Mucosa of descending colon (tissue), 3 donors: Measurements from ENCODE around the gene LCN10. TPM values are rescaled to one million over a fixed set of nuclear protein-coding genes. Genes with fewer than 3 reads are reported as not detected.
A peak's percentile ranks its signal among the peaks of the same experiment; 100 is the strongest.
"Not testable (repeated sequence)": the region's sequence is repeated elsewhere in the genome, so short reads cannot be mapped to it uniquely, and the experiment has no call there.

Source experiments
- ATAC-seq: fragments of 200-7000 bp; cut with Tn5 transposase; one replicate; pipeline ENCODE4 v1.9.1; 2020; ENCODE audit warnings: mild to moderate bottlenecking, moderate library complexity
- DNase-seq, 3 donors: peaks; one replicate each; pipeline ENCODE4 v3.0.0-alpha.2; 2020
- H3K36me3 ChIP-seq: fragments of 200-600 bp; one replicate; pipeline ENCODE4 v1.8.0; 2021; ENCODE audit warnings: low read depth, mild to moderate bottlenecking
- H3K4me1 ChIP-seq: fragments of 200-600 bp; one replicate; pipeline ENCODE4 v1.8.0; 2021; ENCODE audit warnings: low read depth, mild to moderate bottlenecking
- H3K4me3 ChIP-seq: fragments of 200-600 bp; one replicate; pipeline ENCODE4 v1.8.0; 2021; ENCODE audit warnings: mild to moderate bottlenecking
- H3K9me3 ChIP-seq: fragments of 200-600 bp; one replicate; pipeline ENCODE4 v1.8.0; 2021; ENCODE audit warnings: mild to moderate bottlenecking
- intact Hi-C, 2 donors: fragments of 100-400 bp; cut with DNase I in 1 of 2; cut with micrococcal nuclease in 1 of 2; formaldehyde crosslinking; loops; one replicate each; pipeline versions ENCODE4 v1.11.0 to v1.11.1; 2022; cut with DNase I, micrococcal nuclease
- total RNA-seq, 3 donors: library from RNA; stranded (reverse); fragmentation: NEBNext Ultra II Directional in 2 of 3; extraction: Animal tissue kit (Norgen Biotek cat#: 25700) in 2 of 3; gene quantifications; one replicate each; pipeline versions ENCODE4 v1.2.1 to v1.2.4, GENCODE V29; 2021 to 2023
- TF ChIP-seq, protein P1 (sequence below): fragments of 200-600 bp; IDR thresholded peaks from one replicate; pipeline ENCODE4 v1.8.0; 2022; ENCODE audit warnings: antibody characterized with exemption, mild to moderate bottlenecking
- donor health status: DM: no; HTN: no; CAD: no; lungs with moderate emphysema.
- donor health status: DM: no; HTN: no; CAD: no.
- donor health status: DM: no; HTN: yes; CAD: no.

The LCN10 gene
- total RNA-seq, 3 donors from 2014 or later: 0.12 to 5.1 (median 2.7) TPM

DNA sequence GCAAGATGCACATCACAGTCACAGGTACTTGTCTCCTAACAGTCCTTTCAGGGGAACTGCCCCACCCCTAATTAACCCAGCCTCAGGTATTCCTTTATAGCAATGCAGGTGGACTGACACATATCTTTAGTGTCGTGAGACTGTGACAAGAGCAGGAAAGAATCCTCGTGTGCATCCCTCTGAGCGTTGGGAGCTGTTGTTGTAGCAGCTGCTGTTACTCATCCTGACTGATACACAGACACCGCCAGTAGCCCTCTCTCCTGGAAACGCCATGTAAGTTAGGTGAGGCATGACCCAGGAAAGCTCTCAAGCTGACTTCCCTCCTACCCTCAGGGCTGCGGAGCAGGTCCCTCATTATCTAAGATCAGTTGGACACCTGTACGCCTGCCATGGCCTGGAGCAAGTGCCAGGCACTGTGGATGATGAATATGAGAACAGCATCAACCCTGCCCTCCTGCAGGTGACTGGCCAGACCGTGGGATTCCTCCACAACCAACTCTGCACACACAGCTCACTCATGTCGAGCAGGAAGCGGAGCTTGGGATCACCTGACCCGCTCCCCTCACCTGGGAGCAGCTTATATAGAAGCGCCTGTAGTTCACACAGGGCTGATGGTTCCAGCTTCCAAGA, 31.8 kb upstream of the LCN10 start:
- Histone ChIP-seq H3K36me3 (no peaks in the 10 kb centered on the region), H3K9me3 (peaks cover 4% of the 10 kb centered on the region), H3K4me1 (peaks cover 7% of the 10 kb centered on the region), H3K4me3 (no peak overlapping the region)
- DNase-seq (peak in 1 of 3 donors; percentile 9), ATAC-seq (no peak)
- TF ChIP-seq, protein P1, sequence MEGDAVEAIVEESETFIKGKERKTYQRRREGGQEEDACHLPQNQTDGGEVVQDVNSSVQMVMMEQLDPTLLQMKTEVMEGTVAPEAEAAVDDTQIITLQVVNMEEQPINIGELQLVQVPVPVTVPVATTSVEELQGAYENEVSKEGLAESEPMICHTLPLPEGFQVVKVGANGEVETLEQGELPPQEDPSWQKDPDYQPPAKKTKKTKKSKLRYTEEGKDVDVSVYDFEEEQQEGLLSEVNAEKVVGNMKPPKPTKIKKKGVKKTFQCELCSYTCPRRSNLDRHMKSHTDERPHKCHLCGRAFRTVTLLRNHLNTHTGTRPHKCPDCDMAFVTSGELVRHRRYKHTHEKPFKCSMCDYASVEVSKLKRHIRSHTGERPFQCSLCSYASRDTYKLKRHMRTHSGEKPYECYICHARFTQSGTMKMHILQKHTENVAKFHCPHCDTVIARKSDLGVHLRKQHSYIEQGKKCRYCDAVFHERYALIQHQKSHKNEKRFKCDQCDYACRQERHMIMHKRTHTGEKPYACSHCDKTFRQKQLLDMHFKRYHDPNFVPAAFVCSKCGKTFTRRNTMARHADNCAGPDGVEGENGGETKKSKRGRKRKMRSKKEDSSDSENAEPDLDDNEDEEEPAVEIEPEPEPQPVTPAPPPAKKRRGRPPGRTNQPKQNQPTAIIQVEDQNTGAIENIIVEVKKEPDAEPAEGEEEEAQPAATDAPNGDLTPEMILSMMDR: no peak
- intact Hi-C loops: no loop called here

DNA sequence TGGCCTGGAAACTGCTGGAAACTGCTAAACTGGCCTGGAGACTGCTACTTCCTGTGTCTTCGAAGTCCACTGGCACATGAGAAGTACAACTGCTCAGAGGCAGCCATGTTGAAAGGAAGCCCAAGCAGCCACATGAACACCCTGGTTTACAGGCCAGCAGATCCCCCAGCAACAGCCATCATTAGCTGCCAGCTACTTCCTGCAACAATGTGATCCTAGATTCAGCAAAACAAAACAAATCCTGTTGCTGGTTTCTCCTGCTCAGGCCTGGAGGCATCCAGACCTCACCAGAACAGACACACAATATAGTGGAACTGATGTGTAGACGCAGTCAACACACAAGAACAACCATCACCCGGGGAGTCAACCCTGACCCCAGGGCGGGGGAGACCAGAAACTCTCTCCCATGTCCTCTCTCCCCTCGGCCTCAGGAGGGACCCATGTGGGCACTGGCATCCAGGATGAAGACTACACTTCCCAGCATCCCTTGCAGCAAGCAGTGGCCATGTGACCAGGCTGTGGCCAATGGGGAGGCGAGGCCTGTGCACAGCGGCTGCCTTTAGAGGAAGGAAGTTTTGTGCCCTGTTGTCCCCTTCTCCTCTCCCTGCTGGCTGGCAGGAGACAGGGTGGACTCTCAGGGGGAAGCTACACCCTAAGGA, 30.8 kb upstream of the LCN10 start:
- TF ChIP-seq, protein P1: no peak
- Histone ChIP-seq H3K4me3 (no peak overlapping the region), H3K4me1 (peaks cover 7% of the 10 kb centered on the region), H3K9me3 (peaks cover 4% of the 10 kb centered on the region), H3K36me3 (no peaks in the 10 kb centered on the region)
- intact Hi-C loops: no loop called here
- DNase-seq: peak in 2 of 3 donors; percentile 52 to 60
- ATAC-seq: peak; percentile 20

DNA sequence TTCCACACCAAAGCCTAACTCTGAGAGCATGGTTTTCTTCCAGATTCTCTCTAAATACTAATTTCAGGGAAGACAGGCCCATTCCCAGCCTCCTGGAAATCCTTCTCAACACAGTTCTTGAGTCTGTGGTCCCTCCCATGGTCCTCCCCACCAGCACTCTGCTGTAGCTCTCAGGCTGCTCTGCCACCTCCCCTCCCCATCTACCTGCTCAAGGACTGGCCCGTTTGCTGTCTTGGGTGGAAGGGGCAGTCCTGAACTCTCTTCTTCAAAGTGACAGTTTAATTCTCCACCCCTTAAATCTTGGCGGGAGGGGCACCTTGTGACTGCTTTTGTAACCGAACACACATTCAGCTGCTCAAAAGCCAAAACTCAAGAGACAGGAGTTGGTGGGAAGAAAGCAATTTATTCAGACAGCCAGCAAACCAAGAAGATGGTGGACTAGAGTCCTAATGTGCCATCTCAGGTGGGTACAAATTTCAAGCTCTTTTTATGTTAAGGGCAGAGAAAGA, 29.2 kb upstream of the LCN10 start:
- Histone ChIP-seq H3K9me3 (peaks cover 4% of the 10 kb centered on the region), H3K4me1 (no peaks in the 10 kb centered on the region), H3K4me3 (no peak overlapping the region), H3K36me3 (no peaks in the 10 kb centered on the region)
- intact Hi-C loops: no loop called here
- ATAC-seq: no peak
- TF ChIP-seq, protein P1: no peak
- peak in 1 of 3 donors; percentile 16 for DNase-seq

DNA sequence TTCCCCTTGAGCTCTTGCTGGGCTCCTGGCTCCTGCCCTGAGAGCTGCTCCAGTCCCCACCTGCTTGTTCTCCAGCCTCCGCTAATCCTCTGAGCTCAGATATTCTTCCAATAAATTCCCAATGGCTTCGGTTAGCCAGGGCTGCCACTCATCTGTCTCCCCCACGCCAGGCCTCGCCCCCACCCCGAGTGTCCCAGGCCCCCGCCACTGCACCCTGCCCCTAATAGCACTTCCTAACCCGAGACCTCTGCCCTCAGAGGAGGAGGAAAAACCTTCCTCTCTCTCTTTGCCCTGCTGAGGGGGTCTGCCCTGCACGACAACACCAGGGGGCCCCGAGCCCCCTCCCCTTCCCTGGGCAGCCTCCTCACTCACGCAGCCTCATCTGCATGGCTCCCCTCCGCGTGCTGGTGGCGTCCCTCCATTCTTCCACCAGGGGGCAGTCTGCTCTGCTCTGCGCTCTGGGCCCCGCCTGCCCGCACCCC, 27.0 kb upstream of the LCN10 start:
- intact Hi-C loops: no loop called here
- peak; percentile 80 for ATAC-seq

DNA sequence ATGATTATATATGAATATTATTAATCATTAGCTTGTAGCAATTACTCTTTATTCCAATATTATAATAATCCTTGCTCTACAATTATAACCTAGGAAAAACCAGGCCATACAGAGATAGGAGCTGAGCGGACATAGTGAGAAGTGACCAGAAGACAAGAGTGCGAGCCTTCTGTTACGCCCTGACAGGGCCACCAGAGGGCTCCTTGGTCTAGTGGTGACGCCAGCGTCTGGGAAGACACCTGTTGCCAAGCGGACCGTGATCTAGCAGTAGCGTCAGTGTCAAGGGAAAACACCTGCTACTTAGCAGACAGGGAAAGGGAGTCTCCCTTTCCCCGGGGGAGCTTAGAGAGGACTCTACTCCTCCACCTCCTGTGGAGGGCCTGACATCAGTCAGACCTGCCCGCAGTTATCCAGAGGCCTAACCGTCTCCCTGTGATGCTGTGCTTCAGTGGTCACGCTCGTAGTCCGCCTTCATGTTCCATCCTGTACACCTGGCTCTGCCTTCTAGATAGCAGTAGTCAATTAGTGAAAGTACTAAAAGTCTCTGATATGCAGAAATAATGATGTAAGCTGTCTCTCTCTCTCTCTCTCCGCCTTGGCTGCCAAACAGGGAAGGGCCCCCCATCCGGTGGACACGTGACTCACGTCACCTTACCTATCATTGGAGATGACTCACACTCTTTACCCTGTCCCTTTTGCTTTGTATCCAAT, 23.8 kb upstream of the LCN10 start:
- H3K36me3 ChIP-seq, ATAC-seq, H3K9me3 ChIP-seq, intact Hi-C loops, H3K4me3 ChIP-seq: not testable (repeated sequence)
- H3K4me1 ChIP-seq: peaks cover 14% of the 10 kb centered on the region
- peak; percentile 70 to 78 (median 72) for DNase-seq

More for the DNA sequence above, 27.0 kb upstream of the LCN10 start:
- Histone ChIP-seq H3K4me1 (peaks cover 13% of the 10 kb centered on the region), H3K36me3 (no peaks in the 10 kb centered on the region), H3K4me3 (no peak overlapping the region), H3K9me3 (peaks cover 4% of the 10 kb centered on the region)
- peak in 2 of 3 donors; percentile 70 to 76 for DNase-seq
- TF ChIP-seq, protein P1: peak; percentile 50

DNA sequence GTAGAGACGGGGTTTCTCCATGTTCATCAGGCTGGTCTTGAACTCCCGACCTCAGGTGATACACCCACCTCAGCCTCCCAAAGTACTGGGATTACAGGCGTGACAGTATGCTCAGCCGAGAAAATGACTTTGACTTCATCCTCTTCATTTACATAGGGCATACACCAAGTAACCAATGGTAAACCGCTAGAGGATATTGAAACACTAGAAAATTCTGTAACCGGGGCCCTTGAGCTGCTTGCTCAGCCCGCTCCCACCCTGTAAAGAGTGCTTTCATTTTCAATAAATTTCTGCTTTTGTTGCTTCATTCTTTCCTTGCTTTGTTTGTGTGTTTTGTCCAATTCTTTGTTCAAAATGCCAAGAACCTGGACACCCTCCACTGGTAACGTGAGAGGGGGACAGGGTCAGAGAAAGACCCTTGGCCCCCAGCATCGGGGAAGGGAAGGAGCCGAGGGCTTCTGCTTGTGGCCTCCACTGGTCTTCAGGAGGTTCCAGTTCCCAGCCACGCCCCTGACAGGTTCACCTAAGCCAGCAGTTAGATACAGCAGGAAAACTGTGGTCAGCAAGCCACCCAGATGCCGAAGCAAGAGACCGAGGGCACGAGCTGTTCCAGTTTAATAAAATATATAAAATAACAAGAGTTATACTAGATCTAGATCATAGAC, 23.1 kb upstream of the LCN10 start:
- H3K36me3 ChIP-seq, H3K4me3 ChIP-seq, H3K9me3 ChIP-seq, ATAC-seq, intact Hi-C loops: not testable (repeated sequence)
- H3K4me1 ChIP-seq: peaks cover 14% of the 10 kb centered on the region
- peak in 1 of 3 donors; percentile 46 for DNase-seq
